ENCODE data around the gene BAIAP2L2. TPM values are rescaled to one million over a fixed set of nuclear protein-coding genes. Genes with fewer than 3 reads are reported as not detected.
A peak's percentile ranks its signal among the peaks of the same experiment; 100 is the strongest.
"Not testable (repeated sequence)": the region's sequence is repeated elsewhere in the genome, so short reads cannot be mapped to it uniquely, and the experiment has no call there.

The BAIAP2L2 gene
- total RNA-seq, 2 donors from 2014 or later: 61.2 to 84.6 TPM

DNA sequence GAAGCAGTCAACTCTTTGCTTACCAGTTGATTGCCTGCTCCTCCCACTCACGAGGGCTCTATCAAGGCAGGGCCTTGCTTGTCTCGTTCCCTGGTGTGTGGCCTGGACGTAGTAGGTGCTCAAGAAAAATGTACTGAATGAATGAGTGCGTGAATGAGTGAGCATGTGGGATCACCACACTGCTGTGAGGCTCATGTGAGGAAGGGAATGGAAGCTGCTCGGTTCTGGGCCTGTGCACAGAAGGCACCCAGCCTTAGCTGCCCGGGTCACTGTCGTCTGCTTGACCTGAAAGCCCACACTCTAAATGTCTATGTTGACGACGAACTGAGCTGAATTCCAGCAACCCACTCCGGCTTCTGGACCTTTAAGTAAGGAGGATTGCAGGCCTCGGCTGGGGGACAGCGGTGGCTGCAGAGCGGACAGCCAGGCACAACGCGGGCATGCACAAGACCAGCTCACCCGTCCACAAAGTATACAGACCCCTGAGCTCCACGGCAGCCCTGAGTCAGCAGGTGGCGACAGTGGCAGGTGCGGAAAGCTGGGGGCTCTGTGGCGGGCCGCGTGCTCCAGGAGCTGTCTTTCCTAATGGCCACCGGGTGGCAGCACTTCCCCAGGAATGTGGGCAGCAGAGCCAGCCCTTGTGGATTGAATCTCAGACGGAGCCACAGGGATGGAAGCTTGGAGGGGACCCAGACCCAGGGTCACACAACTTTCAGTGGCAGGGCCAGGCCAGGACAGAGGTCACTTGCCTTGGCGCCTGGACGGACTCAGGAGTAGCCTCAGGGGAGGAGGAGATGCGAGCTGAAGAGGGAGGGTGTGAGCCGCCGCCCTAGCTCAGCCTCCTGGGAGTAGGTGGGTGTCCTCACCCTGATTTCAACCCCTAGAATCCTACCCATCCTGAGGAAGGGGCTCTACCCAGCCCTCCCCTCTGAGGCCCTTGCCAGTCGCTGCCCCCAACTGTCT, 58.3 kb downstream of the BAIAP2L2 start:
- ATAC-seq (peak; percentile 70), DNase-seq (peak; percentile 59 to 89)
- intact Hi-C loops (cut with DNase I, micrococcal nuclease): loop anchor here in 1 of 2 donors (10.0 kb wide), 1 partner anchor 513 kb away; no protein-coding TSS in a partner anchor

- DNase-seq (no peak), ATAC-seq (no peak)
- intact Hi-C loops (cut with DNase I, micrococcal nuclease): loop anchor here in 1 of 2 donors (10.0 kb wide), 1 partner anchor 514 kb away; no protein-coding TSS in a partner anchor
Measured at GRCh38 chr22:38051261-38051660, 59.2 kb downstream of the BAIAP2L2 start.

- no peak for ATAC-seq
- intact Hi-C loops (cut with DNase I, micrococcal nuclease): loop anchor here in 1 of 2 donors (10.0 kb wide), 1 partner anchor 514 kb away; no protein-coding TSS in a partner anchor
Measured at GRCh38 chr22:38050720-38051119, 59.8 kb downstream of the BAIAP2L2 start.

DNA sequence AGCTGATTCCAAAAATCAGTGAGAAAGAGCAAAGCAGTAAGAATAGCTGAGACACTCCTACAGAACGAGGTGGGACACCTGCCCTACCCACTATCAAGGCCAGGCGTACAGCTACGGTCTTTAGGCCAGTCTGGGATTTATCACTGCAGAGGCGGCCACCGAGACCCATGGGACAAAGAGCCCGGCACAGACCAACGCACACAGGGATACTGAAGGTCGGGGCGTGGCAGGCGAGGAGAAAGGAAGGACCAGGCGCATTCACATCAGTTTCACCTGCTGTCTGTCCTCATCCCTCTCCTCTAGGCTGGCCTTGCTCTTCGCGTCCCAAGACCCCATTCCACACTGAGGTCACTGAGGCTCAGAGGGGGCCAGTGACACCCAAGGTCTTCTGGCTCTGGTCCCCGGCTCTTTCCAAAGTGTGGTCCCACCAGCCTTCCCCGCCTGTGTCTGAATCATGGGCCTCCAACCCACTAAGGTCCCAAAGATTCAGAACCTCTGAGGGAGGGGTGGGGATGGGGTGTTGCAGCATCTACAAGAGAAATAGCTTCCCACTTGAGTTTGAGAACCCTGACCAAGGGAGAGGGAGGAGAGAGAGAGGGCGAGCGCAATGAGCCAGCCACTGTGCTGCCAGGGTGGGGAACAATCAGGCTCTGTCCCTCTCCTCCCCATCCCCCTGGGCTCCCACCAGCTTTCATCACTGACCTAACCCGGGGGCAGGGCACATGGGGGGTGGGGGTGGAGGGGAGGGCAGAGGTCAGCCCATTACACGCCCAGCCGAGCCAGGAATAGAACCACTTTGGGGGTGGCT, 60.5 kb downstream of the BAIAP2L2 start:
- intact Hi-C loops (cut with DNase I, micrococcal nuclease): loop anchor here in 1 of 2 donors (10.0 kb wide), 1 partner anchor 515 kb away; no protein-coding TSS in a partner anchor
- ATAC-seq (no peak), DNase-seq (no peak)

More at GRCh38 chr22:38050720-38051119, 59.8 kb downstream of the BAIAP2L2 start:
- DNase-seq: no peak

- DNase-seq: no peak
- intact Hi-C loops (cut with DNase I, micrococcal nuclease): no loop called here
- ATAC-seq: no peak
Measured at GRCh38 chr22:38046070-38046748, 64.3 kb downstream of the BAIAP2L2 start.

DNA sequence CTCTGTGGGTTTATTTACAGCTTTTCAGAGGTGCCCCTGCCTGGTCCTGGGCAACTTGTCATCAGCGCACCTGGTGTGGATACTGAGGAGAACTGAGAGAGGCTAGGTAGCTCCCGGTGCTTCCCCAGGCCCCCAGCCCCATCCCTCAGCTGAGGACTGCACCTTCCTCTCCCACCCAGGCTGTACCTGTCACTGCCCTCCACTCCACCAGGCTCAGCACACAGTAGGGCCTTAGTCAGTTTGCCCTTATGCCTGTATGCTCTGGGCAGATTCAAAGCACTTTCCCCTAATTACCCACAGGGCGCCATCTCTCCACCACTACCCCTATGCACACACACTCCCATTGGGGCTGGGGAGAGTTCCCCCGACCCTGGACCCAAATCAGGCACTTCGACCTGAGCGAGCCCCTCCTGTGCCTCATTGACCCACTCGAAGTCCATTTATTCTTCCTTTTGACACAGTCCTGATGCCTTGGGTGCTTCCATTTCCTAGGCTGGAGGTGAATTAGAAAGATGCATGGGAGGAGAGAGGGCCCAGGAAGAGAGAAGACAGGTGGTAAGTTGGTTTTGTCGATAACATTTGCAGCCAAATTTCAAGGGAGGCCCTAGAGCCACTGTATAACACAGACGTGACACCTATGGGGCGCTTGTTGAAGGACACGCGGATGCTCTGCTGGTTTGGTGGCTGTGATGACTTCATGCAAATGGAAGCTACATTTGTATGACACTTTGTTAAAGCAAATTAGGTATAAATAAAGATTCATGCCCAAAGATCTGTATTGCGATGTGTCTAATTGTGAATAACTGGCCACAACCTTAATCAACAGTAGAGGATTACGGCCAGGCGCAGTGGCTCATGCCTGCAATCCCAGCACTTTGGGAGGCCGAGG, 67.1 kb downstream of the BAIAP2L2 start:
- intact Hi-C loops (cut with DNase I, micrococcal nuclease): no loop called here
- DNase-seq (no peak), ATAC-seq (no peak)

- intact Hi-C loops (cut with DNase I, micrococcal nuclease): no loop called here
- DNase-seq: no peak
- ATAC-seq: no peak
Measured at GRCh38 chr22:38042488-38042790, 68.0 kb downstream of the BAIAP2L2 start.

- DNase-seq (no peak), ATAC-seq (no peak)
- intact Hi-C loops (cut with DNase I, micrococcal nuclease): no loop called here
Measured at GRCh38 chr22:38041760-38042487, 68.6 kb downstream of the BAIAP2L2 start.

GRCh38 chr22:38040953-38041759, 69.3 kb downstream of the BAIAP2L2 start:
- intact Hi-C loops (cut with DNase I, micrococcal nuclease): no loop called here
- no peak for DNase-seq
- no peak for ATAC-seq

DNA sequence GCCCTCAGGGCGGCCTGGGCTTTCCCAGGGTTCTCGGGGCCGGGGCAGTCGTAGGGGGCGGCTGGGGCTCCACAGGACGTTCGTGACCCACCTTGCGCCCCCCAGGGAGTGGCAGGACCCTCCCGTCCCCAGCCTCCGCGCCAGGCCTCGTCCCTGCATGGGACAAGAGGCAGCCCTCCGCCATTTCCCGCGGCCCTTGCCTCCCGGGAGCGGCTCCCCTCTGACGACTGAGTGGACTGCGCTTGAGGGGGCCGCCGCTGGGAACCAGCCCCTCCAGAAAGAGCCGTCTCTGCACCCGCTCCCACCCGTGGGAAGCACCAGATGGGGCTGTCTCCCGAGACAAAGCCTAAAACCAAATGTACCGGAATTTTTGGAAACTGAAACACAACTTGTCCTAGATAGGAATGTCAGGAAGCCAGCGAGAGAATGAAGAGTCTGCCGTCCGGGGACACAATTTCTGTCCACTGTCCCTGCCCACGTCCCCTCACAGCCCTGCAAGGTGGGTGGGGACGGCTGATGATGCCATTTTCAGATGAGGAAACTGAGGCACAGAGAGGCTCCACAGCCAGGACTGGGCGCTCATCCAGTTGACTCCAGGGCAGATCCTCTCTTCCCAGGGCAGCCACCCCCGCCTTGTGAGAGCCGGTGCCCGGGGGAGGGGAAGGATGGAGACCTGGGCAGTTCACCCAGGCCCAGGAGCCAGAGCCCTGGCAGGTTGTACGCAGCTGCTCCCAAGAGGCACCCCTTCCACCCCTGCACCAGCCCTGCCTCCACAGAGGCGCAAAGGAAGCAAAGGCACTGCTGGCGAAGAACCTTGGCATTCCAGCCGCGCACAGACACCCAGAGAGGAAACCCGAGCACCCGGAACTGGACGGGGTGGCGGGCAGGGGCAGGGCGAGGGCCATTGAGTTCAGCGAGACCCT, 71.3 kb downstream of the BAIAP2L2 start:
- intact Hi-C loops (cut with DNase I, micrococcal nuclease): no loop called here
- ATAC-seq: no peak
- DNase-seq: no peak

GRCh38 chr22:38038426-38038825, 72.1 kb downstream of the BAIAP2L2 start:
- ATAC-seq: no peak
- DNase-seq: no peak
- intact Hi-C loops (cut with DNase I, micrococcal nuclease): no loop called here

GRCh38 chr22:38037367-38038150, 72.9 kb downstream of the BAIAP2L2 start:
- ATAC-seq; intact Hi-C loops (cut with DNase I, micrococcal nuclease); DNase-seq: not testable (repeated sequence)

- ATAC-seq (no peak), DNase-seq (no peak)
- intact Hi-C loops (cut with DNase I, micrococcal nuclease): no loop called here
Measured at GRCh38 chr22:38036392-38037062, 74.0 kb downstream of the BAIAP2L2 start.

GRCh38 chr22:38035530-38035885, 75.0 kb downstream of the BAIAP2L2 start:
- DNase-seq (no peak), ATAC-seq (no peak)
- intact Hi-C loops (cut with DNase I, micrococcal nuclease): no loop called here
